Measurements from ENCODE around the gene FCHO2. TPM values are rescaled to one million over a fixed set of nuclear protein-coding genes. Genes with fewer than 3 reads are reported as not detected.

The FCHO2 gene, protein sequence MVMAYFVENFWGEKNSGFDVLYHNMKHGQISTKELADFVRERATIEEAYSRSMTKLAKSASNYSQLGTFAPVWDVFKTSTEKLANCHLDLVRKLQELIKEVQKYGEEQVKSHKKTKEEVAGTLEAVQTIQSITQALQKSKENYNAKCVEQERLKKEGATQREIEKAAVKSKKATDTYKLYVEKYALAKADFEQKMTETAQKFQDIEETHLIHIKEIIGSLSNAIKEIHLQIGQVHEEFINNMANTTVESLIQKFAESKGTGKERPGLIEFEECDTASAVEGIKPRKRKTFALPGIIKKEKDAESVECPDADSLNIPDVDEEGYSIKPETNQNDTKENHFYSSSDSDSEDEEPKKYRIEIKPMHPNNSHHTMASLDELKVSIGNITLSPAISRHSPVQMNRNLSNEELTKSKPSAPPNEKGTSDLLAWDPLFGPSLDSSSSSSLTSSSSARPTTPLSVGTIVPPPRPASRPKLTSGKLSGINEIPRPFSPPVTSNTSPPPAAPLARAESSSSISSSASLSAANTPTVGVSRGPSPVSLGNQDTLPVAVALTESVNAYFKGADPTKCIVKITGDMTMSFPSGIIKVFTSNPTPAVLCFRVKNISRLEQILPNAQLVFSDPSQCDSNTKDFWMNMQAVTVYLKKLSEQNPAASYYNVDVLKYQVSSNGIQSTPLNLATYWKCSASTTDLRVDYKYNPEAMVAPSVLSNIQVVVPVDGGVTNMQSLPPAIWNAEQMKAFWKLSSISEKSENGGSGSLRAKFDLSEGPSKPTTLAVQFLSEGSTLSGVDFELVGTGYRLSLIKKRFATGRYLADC
- total RNA-seq: 23.6 and 30.2 TPM in 2 replicates
- long read RNA-seq, partial matches to known transcripts: 12 of 16 reads
- long read RNA-seq, other reads (novel, unspliced or antisense): 4 of 16 reads

DNA sequence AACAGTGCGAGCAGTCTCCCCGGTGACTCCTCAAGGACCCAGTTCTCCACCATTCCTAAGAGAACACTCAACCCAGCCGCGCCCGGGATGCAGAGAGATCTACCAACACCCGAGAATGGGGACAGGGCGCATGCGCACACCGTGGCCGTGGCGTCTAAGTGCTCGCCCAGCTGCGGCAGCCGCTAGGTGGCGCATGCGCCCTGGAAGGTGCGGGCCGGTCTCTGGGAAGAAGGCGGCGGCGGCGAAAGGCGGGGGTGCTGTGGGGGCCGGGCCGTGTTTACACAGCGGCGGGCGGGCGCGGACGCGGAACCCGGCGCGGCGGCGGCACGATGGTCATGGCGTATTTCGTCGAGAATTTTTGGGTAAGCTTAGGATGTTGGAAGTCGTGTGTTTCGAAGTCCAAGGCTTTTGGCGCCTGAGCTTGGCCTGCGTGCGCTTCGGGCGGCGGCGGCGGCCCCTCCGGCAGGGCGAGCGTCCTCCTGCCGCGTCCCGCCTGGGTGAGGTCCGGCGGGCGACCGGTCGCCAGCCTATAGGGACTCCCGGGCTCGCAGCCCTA lies at the start of gene FCHO2:
FCHO2 (plus strand) TSS at position 274 of the 556 bp plus-strand sequence; CDS start at position 330, 56 bp downstream.
- no peaks in the 10 kb centered on the region for H3K9me3 Mint-ChIP-seq (ENCODE audit: low read depth)
- H3K4me3 Mint-ChIP-seq (ENCODE audit: low read depth): peak within 1 kb of the TSS; percentile 94
- peaks cover 25% of the 10 kb centered on the region for H3K4me1 Mint-ChIP-seq (ENCODE audit: low read depth)
- H3K27ac Mint-ChIP-seq: peak within 1 kb of the TSS; percentile 98
- peaks cover 3% of the 10 kb centered on the region for H3K27me3 Mint-ChIP-seq
- peak; percentile 98 for DNase-seq (ENCODE audit: low spot score, unreplicated experiment)
- TF ChIP-seq, protein P1, sequence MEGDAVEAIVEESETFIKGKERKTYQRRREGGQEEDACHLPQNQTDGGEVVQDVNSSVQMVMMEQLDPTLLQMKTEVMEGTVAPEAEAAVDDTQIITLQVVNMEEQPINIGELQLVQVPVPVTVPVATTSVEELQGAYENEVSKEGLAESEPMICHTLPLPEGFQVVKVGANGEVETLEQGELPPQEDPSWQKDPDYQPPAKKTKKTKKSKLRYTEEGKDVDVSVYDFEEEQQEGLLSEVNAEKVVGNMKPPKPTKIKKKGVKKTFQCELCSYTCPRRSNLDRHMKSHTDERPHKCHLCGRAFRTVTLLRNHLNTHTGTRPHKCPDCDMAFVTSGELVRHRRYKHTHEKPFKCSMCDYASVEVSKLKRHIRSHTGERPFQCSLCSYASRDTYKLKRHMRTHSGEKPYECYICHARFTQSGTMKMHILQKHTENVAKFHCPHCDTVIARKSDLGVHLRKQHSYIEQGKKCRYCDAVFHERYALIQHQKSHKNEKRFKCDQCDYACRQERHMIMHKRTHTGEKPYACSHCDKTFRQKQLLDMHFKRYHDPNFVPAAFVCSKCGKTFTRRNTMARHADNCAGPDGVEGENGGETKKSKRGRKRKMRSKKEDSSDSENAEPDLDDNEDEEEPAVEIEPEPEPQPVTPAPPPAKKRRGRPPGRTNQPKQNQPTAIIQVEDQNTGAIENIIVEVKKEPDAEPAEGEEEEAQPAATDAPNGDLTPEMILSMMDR (IDR thresholded peaks at IDR 0.05; ENCODE audit: unreplicated experiment): peak; percentile 82
- H3K36me3 Mint-ChIP-seq (ENCODE audit: insufficient read depth): peaks cover 1% of the 10 kb centered on the region

DNA sequence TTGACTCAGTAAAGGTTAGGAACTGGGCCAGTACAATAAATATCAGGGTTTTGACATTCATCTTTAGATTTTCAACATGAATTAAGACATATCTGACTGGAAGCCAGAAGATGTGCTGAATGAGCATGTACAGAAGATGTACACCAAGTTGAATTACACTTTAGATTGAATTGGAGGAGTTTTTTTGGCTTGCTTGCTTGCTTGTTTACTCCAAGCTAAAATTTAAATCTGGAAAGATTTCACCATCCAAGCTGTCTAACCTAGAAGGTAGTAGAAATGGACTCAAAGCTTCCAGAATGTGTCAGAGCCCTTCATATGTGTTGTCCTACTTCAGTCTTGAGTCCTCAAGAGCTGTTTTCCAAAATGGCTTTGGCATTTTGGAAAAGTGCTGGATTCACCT lies 49.0 kb upstream of the FCHO2 start:
- no peak for DNase-seq (ENCODE audit: low spot score, unreplicated experiment)
- Mint-ChIP-seq H3K4me3 (ENCODE audit: low read depth) (no peak overlapping the region), H3K27ac (no peak overlapping the region), H3K4me1 (ENCODE audit: low read depth) (no peaks in the 10 kb centered on the region), H3K9me3 (ENCODE audit: low read depth) (no peaks in the 10 kb centered on the region), H3K27me3 (no peaks in the 10 kb centered on the region), H3K36me3 (ENCODE audit: insufficient read depth) (peaks cover 33% of the 10 kb centered on the region)
- TF ChIP-seq, protein P1 (IDR thresholded peaks at IDR 0.05; ENCODE audit: unreplicated experiment): no peak

DNA sequence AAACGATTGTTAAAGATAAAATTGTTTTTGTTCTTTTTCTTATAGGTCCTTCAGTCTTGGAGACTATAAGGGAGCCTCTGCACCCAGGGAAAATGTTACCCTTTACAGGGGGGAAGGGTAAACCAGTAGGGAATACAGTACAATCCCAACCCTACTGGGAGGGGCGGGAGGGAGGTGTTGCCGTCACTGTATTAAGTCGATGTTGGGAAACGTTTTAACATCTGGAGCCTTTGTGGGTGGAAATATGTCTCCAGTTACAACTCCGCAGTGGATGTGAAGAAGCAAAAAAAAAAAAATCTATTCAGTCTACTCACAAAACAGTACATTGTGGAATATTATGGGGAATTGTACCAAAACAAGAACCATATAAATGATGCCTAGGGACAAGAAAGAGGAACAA lies 47.2 kb upstream of the FCHO2 start:
- TF ChIP-seq, protein P1 (IDR thresholded peaks at IDR 0.05; ENCODE audit: unreplicated experiment): no peak
- H3K9me3 Mint-ChIP-seq (ENCODE audit: low read depth): no peaks in the 10 kb centered on the region
- H3K27me3 Mint-ChIP-seq: no peaks in the 10 kb centered on the region
- H3K36me3 Mint-ChIP-seq (ENCODE audit: insufficient read depth): peaks cover 27% of the 10 kb centered on the region
- H3K4me3 Mint-ChIP-seq (ENCODE audit: low read depth): no peak overlapping the region
- H3K4me1 Mint-ChIP-seq (ENCODE audit: low read depth): no peaks in the 10 kb centered on the region
- DNase-seq (ENCODE audit: low spot score, unreplicated experiment): no peak
- H3K27ac Mint-ChIP-seq: peak overlapping the region; percentile 42

DNA sequence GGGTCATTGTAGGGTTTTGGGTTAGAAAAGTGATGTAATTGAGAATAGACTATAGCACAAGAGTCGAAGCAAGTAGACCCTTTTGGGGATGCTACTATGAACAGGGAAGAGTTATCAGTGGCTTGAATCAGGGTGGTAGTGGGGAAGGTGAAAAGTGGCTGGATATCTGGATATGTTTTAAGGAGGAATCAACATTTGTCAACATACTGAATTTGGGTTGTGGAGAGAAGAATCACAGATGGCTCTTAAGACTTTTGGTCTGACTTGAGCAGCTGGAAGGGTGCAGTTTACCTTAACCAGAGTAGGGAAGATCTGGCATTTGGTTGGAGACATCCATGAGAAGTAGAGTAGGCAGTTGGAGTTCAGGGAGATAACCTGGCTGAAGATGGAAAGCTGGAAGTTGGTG lies 38.5 kb upstream of the FCHO2 start:
- H3K27ac Mint-ChIP-seq: no peak overlapping the region
- no peak for DNase-seq (ENCODE audit: low spot score, unreplicated experiment)
- H3K4me3 Mint-ChIP-seq (ENCODE audit: low read depth): no peak overlapping the region
- H3K36me3 Mint-ChIP-seq (ENCODE audit: insufficient read depth): peaks cover 1% of the 10 kb centered on the region
- peaks cover 7% of the 10 kb centered on the region for H3K4me1 Mint-ChIP-seq (ENCODE audit: low read depth)
- no peaks in the 10 kb centered on the region for H3K9me3 Mint-ChIP-seq (ENCODE audit: low read depth)
- no peaks in the 10 kb centered on the region for H3K27me3 Mint-ChIP-seq
- TF ChIP-seq, protein P1 (IDR thresholded peaks at IDR 0.05; ENCODE audit: unreplicated experiment): no peak
